HG03064 (cell line): ENCODE data around the gene SMU1.
"Not testable (repeated sequence)": the region's sequence is repeated elsewhere in the genome, so short reads cannot be mapped to it uniquely, and the experiment has no call there.

ENCODE experiments used
- ATAC-seq: cut with Tn5 transposase; IDR thresholded peaks from one replicate; pipeline ENCODE4 v1.9.1; 2021; ENCODE audit warnings: low read depth; ENCODE audit not compliant: unreplicated experiment

The SMU1 gene

DNA sequence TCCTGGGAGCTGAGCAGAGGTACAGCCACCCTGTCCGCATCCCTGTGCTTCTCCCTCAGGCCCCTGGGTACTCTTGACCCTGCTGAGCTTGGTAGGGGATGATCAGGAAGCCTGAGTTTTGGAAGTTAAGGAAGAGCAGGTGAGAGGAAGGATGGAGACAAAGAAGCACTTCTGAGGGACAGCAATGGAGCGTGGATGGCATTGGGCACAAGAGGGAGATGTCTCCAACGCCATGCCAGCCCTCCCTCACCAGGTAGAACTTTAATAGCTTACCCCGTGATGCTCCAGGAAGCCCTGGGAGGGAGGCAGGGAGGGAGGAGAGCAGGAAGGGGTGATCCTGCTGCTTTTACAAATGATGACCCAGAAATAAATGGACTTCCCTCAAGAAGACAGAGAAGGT is 29.9 kb upstream of the SMU1 start:
- ATAC-seq = no peak

DNA sequence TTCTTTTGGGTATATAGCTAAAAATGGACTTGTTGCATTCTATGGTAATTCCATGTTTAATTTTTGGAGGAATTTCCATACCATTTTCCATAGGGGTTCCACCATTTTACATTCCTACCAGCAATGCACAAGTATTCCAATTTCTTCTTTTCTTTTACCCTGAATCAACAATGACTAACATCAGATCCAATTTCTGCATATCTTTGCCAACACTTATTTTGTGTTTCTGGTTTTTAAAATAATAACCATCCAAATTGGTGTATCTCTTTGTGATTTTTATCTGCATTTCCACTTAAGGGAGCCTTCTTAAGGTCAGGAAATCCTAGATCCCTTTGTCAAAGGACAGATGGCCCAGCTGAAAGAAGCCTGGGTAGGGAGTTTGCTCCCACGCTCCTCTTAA is 29.5 kb upstream of the SMU1 start:
- ATAC-seq = no peak

DNA sequence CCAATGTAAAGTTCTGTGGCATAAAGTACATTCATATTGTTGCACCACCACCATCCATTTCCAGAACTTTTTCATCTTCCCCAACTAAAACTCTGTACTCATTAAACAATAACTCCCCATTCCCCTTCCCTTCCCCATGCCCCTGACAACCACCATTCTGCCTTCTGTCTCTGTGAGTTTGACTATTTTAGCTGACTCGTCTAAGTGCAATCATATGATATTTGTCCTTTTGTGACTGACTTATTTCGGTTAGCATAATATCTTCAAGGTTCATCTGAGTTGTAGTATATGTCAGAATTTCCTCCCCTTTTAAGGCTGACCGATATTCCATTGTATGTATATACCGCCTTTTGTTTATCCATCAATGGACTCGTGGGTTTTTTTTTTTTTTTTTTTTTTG is 29.0 kb upstream of the SMU1 start:
- ATAC-seq = no peak

DNA sequence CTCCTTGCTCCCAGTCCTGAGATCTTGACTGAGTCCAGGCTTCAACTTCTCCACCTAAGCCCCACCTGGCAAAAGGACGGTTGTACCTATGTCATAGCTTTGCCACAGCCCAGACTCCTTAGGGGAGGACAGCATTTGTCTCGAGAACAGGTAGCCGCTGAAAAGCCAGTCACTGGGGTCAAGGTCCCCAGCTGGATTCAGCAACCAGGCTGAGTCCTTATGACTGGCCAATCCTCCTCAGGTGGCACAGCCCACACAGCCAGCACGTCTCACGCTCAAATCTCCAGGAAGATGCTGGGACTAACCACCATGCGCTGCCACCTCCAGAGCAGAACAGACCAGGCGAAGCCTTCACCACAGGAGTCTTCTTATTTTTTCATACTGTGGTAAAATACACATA is 27.9 kb upstream of the SMU1 start:
- ATAC-seq = no peak

DNA sequence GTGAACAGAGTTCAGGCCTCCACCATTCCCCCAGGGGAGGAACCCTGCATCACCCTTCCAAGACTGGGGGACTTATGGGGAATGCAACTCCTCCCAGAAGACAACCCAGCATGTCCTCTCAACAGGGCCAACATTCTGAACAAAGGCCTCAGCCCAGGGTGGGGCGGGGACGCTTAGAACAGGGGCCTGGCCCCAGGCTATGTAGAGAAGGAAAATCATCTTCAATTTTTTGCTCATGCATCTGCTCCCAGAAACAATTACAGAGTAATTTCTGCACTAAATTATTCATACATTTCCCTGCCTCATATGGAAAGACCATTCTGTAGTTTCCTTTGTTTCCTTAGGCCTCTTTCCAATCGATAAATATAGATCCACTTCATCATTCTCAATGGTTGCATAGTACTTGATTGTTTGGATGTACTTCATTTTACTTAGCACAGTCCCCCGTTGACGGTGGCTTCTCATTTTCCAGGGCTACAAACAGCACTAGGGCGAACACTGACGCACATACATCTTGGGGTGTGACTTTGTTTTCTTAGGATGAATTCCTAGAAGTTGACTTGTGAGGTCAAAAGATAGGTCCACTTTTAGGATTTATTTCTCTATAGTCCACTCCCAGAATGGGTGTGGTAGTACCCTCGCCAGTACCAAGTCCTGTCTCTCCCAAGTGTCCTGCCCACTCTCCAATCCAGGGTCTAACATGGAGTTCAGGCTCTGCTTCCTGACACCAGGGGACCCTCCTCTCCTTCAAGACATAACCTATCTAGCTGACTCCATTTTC is 27.2 kb upstream of the SMU1 start:
- no peak for ATAC-seq

DNA sequence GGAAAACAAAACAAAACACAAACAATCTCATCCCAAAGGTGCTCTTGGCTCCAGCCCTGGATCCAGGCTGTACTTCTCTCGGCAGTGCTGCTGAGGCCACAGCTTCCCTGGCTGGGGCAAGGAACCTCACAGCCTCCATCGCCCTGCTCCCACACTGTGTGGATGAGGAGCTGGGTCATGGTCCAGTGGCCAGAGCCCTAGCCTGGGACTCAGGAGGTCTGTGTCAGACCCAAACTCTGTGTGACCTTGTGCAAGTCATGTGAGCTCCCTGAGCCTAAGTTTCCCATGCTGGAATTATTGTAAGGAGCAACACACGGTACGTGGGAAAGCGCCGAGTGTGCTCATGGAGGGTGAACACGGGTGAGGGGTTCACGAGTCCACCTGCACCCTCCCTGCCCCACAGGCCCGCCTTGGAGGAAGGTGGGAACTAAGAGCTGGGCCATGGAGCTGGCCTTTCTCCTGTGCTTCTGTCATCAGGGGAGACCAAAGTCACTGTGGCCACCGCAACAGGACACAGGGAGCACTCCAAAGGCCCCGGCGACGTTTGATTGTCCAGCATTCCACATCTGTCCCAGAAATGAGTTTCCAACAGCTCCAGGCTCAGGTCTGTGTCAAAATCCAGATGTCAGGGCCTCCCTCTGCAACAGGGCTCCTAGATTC is 26.2 kb upstream of the SMU1 start:
- ATAC-seq = no peak

DNA sequence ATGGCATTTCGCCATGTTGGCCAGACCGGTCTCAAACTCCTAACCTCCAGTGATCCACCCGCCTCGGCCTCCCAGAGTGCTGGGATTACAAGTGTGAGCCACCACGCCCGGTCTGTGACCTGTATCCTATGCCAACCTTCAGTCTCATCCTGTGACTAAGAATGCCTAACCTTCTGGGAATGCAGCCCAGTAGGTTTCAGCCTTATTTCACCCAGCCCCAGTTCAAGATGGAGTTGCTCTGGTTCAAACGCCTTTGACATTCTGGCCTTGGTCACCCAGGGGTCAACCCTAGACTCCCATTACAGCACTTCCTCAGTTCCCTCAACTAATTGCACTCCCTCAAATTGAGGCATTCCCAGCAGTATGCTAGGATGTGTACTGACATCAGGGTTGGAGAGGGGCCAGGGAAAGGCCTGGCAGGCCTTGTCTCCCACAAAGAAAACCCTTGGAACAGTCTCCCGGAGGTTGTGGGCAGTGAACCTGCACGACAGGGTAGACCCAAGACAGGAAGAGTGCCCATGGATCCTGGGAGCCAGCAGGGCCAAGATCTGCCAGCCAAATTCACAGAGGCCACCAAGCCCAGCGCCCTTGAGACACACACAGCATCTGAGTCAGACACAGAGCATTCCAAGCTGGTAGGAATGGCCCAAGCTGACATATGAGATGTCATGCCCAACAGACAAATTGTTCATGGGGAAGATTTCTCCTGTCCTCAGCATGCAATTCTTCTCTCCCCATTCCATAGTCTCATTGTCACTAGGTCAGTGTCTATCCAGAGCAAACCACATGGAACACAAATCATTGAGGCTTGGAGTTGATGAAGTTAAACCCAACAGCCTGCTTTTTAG is 24.9 kb upstream of the SMU1 start:
- no peak for ATAC-seq

DNA sequence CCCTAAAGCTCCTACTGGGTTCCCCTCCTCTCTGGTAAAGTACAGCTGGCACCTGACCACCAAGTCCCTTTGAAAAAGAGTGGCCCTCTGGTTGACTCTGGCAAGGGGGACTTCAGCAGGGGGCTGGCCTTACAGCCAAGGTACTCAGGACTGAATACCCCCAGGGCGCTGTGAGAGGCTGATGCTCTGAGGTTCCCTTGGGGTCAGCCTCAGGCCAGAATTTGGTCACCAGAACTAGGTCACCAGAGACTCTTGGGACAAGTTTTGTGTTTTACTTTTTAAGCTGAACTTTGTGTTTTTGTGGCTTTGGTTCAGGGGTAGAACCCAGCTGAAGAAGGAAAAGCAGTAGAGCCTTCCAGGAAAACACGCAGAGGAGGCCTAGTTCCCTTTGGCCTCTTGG is 23.3 kb upstream of the SMU1 start:
- ATAC-seq = no peak

DNA sequence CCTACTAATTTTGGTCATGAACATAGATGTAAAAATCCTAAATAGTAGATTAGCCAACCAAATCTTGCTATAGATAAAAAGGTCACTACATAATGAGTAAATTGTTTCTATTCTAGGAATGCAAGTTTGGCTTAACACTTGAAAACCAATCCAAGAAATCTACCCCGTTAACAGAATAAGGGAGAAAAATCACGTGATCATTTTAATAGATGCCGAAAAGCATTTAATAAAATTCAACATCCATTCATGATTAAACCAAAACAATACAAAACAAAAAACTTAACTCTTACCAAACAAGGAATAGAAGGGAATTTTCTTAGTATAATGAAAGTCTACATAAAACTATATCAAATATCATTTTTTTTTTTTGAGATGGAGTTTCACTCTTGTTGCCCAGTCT is 20.7 kb upstream of the SMU1 start:
- no peak for ATAC-seq

DNA sequence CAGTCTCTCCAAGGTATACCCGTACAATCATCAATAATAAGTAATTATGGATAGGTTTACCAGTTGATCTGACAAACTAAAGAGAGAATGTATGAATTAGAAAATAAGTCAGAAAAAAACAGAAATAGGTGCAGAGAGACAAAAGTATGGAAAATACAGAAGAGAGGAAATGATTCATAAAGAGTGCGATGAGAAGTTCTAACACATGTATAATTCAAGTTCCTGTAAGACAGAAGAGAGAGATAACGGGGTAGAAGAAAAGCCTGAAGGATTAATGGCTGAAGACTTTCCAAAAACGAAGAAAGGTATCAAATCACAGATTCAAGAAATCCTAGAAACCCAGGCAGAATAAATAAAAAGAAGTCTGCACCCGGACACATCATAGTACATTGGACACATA is 16.2 kb upstream of the SMU1 start:
- ATAC-seq = no peak

DNA sequence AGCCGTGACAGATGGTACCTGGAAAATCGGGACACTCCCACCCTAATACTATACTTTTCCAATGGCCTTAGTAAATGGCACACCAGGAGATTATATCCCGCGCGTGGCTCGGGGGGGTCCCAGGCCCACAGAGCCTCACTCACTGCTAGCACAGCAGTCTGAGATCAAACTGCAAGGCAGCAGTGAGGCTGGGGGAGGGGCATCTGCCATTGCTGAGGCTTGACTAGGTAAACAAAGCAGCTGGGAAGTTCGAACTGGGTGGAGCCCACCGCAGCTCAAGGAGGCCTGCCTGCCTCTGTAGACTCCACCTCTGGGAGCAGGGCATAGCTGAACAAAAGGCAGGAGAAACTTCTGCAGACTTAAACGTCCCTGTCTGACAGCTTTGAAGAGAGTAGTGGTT is 9.2 kb upstream of the SMU1 start:
- ATAC-seq = not testable (repeated sequence)

DNA sequence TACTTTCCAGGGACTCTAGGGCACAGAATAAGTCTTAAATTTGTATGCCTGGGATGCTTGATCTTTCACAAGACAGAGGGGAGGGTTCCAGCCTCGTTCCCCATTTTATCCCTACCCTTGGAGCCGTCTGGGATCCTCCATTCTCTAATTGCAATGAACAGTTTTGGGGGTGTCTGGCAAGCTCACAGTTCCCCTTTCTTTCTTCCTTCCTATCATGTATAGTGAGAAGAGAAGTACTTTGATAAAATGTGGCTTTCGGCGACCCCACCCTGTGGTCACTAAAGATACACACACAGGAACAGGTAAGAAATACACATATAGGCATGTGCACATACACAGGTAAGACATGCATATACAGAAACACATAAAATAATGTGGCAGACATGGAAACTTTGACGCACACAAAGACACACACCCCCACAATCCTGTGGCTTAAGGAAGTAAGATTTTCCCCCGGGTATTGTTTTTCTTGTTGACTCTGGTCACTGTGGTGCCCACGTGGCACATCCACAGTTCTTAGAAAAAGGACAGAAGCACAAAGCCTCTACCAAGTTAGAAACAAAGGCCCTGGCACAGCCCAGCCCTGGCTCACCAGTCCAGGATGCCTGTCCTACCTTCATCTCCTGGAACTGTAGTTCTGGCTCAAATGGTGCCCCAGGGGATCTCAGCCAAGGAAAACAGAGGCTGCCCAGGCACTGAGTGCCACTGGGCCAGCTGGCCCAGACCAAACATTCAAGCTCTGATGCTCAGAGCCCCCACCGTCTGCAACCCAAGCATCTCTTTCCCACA is 6.3 kb upstream of the SMU1 start:
- no peak for ATAC-seq

DNA sequence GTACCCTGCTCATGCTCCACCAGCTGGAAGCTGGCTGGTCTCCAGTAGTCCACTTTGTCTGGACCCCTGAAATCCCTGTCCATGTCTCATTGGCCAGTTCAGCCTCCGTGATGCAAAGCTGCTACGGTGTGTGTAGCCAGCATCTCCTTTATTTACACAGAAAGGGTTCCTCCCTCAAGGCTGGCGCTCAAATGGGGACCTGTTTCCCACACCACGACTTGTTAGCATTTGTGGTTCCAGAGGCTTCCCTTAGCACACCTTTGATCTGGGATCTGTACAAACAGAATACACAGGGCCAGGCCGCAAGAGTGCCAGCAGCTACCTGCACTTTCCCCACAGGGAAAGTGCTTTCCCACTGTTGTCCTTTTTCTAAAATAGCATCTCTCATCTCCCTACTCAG is 5.7 kb upstream of the SMU1 start:
- no peak for ATAC-seq

DNA sequence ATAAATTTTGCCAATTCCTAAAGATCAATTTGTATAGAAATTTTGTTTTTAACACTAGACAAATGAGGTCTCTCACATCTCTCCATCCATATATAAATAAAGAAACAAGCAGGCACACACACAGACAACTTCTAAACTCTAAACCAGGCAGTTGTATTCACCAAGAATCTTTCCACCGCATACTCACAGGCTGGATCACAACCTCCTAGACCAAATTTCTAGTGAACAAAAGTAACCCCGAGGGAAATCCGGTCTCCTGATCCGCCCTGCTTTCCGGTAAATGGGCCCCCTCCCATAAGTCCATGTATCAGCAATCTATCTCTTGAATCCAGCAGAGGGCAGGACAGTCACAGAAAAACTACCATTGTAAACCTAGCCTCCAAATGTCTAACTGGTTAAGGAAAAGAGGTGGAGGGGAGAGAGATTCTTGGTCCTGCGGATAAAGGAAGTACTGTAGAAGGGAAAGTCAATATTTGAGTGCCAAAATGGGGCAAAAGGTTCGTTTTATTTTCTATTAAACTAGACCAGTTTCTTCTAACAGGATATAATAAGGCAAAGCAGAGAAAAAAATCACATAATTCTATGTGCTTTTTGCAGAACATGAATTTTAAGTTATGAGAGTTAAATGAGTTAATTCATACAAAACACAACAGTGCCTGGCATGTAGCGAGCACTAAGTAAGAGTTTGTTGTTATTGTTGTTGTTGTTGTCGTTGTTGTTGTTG is 4.8 kb upstream of the SMU1 start:
- peak; percentile 45 for ATAC-seq

DNA sequence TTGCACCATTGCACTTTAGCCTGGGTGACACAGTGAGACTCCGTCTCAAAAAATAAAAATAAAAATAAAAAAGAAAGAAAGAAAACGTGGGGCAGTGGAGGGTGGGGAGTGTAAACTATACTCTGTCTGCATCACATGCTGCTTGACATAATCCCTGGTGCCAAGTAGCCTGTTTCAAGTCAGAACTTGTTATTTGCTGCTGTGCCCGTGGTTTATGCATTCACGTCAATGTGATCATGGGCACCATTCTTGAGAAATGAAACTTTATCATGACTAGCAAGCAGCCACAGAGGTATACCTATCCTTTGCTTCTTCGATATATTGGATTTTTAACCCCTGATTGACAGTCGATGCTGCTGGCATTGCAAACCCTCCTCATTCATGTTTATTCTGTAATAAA is 4.1 kb upstream of the SMU1 start:
- no peak for ATAC-seq

DNA sequence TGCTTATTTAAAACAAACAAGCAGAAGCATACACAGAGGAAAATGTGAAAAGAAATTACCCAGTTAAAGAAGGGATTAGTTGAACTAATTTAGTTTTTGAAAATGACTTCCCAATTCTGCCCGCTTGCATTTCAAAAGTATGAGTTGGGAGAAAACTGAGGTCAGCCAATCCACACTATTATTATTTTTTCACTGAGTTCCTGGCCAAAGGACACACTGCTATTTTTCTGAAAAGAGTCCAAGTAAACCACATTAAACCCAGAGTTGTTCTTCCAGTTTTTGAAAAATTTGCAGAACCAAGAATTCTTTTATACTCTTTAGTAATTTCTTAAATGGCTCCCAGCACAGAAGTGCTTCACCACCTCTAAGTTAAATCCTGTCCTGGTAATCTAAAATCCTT is 7.5 kb downstream of the SMU1 start:
- no peak for ATAC-seq

DNA sequence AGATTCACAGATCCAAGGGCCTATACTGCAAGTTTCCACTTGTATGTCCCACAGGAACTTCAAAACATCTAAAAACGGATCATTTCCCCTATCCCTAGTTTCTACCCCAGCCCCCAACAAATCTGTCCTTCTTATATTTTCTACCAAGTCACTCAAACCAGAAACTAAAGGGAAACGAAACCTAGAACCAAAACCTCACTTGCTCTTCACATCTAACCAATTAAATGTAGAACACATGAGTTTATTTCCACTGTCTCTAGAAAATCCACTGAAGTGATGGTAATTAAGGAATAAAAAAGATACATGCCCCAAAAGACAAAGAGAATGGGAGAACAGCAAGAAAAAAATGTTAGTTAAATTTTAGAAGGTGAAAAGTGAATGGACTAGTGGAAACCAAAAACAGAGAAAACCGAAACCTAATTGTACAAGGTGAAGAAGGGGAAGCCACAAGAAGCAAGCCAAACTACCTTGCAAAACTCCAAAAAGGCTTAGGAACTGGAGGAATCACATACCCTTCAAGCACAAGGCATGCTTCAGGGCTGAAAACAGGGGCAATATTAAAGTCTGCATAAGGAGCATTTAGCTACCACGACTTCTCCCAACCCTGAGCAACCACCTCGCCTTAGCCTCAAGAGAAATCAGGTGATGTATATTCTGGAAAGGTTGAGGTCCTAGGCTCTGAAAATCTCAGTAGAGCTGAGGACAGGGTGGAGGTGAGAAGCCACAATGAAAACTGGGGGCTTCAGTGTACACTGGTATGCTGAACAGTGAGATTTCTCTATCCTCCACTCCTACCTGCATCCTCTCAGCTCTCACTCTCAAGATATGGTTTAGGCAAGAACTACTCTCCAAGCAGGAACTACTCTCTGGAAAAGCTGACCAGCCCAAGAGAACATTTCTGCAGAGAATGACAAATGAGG is 11.1 kb downstream of the SMU1 start:
- ATAC-seq = peak; percentile 75

DNA sequence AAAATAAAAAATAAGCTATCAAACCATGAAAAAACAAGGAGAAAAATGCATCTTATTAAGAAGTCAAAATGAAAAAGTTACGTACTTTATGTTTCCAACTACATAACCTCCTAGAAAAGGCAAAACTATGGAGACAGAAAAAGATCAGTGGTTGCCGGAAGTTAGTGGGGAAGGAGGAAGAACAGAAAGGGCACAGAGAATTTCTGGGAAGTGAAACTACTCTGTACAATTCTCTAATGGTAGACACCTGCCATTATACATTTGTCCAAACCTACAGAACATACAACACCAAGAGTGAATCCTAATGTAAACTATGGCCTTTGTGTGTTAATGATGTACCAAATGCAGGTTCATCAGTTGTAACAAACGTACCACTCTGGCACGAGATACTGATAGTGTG is 25.3 kb downstream of the SMU1 start:
- no peak for ATAC-seq
